ENCODE results near the gene NKIRAS2. TPM values are rescaled to one million over a fixed set of nuclear protein-coding genes. Genes with fewer than 3 reads are reported as not detected.

The NKIRAS2 gene
- total RNA-seq, 4 donors from 2014 or later = 33.7 to 52.5 (median 43.9) TPM

DNA sequence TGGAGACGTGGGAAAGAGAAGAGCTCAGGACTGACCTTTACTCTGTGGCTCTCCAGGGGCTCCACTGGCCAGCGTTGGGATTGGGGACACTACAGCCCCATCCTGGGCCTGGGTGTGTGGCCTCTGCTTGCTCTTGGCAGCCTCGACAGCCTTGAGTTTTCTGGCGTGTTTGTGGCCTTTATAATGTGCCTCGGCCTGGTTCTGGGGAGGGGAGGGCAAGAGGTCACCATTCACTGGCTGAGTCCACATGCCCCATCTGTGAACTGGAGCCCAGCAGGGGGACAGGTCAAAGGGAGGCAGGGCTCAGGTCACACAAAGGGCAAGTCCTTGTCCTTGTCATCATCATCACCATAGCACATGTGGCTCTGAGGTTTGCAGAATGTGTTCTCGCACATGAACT, 11.7 kb downstream of the NKIRAS2 start:
- H3K9me3 ChIP-seq = no peaks in the 10 kb centered on the region
- H3K27me3 ChIP-seq = no peaks in the 10 kb centered on the region
- no peaks in the 10 kb centered on the region for H3K4me1 ChIP-seq
- no peak for DNase-seq (ENCODE audit: low spot score in 2 of 2)
- TF ChIP-seq, protein P1, sequence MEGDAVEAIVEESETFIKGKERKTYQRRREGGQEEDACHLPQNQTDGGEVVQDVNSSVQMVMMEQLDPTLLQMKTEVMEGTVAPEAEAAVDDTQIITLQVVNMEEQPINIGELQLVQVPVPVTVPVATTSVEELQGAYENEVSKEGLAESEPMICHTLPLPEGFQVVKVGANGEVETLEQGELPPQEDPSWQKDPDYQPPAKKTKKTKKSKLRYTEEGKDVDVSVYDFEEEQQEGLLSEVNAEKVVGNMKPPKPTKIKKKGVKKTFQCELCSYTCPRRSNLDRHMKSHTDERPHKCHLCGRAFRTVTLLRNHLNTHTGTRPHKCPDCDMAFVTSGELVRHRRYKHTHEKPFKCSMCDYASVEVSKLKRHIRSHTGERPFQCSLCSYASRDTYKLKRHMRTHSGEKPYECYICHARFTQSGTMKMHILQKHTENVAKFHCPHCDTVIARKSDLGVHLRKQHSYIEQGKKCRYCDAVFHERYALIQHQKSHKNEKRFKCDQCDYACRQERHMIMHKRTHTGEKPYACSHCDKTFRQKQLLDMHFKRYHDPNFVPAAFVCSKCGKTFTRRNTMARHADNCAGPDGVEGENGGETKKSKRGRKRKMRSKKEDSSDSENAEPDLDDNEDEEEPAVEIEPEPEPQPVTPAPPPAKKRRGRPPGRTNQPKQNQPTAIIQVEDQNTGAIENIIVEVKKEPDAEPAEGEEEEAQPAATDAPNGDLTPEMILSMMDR (IDR thresholded peaks at IDR 0.05) = no peak
- TF ChIP-seq EP300 (IDR thresholded peaks at IDR 0.05) (no peak), POLR2AphosphoS5 (IDR thresholded peaks at IDR 0.05) (no peak), POLR2A (IDR thresholded peaks at IDR 0.05) (no peak)
- no peaks in the 10 kb centered on the region for H3K36me3 ChIP-seq
- WGBS = 68% methylated on average over 5 of the region's 6 CpGs
- no peak overlapping the region for H3K27ac ChIP-seq
- H3K4me3 ChIP-seq = no peak overlapping the region

DNA sequence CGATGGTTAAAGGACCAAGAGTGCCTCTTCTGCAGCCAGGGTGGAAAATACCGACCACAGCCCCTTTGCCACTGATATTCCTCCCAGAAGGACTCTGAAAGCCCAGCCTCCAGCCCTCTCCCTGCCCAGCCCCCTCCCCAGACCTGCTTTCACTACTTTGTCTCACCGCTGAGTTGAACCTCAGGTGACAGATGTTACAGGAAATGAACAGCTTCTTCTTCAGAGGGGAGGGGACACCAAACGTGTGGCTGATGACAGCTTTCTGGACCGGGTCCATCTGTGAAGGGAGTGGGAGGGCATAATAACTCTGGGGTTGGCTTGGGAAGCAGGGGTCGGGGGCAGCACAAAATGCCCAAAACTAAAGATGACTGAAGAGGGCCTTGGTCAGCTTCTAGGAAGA, 14.2 kb downstream of the NKIRAS2 start:
- TF ChIP-seq EP300 (IDR thresholded peaks at IDR 0.05) = no peak
- no peak for TF ChIP-seq POLR2A (IDR thresholded peaks at IDR 0.05)
- no peak for TF ChIP-seq POLR2AphosphoS5 (IDR thresholded peaks at IDR 0.05)
- TF ChIP-seq, protein P1 (IDR thresholded peaks at IDR 0.05) = no peak
- Histone ChIP-seq H3K27me3 (no peaks in the 10 kb centered on the region), H3K4me1 (no peaks in the 10 kb centered on the region), H3K4me3 (no peak overlapping the region), H3K36me3 (no peaks in the 10 kb centered on the region), H3K9me3 (no peaks in the 10 kb centered on the region), H3K27ac (no peak overlapping the region)
- DNase-seq (ENCODE audit: low spot score in 2 of 2) = no peak
- 51% methylated on average over 5 of the region's 6 CpGs for WGBS

DNA sequence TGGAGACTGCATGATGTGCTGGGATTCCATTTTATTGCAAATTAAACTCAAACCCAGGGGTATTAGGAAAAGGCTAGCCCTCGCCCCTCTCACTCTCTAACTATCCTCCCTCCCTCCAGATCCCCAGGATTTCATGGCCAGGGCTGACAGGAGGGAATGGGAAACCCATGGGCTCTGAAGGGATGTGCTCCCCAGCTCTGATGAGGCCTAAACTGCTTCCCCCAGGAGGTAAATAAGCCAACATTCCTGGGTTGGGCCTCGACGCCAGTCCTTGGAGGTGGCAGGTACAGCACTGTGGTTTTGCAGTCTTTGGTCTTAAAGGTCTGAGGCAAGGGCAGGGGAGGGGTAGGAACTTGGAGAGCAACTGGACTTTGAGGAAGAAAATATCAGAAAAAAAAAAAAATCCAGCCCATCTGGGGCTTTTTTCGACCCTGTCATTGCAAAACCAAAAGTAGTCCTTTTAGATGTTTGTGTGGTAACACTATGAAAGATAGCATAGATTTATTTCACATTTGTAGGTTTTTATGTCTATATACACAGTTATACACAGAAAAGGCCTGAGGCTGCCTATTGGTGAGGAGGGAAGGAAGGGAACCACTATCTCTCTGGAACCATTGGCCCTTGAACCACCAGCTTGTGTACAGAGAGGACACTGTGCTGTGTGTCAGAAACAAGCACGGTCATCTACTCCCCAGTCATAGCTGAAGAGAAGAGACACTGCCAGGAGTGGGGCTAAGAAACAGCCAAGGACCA, 18.5 kb downstream of the NKIRAS2 start:
- H3K27ac ChIP-seq = no peak overlapping the region
- TF ChIP-seq POLR2AphosphoS5 (IDR thresholded peaks at IDR 0.05) (no peak), EP300 (IDR thresholded peaks at IDR 0.05) (no peak), POLR2A (IDR thresholded peaks at IDR 0.05) (no peak)
- TF ChIP-seq, protein P1 (IDR thresholded peaks at IDR 0.05) = no peak

DNA sequence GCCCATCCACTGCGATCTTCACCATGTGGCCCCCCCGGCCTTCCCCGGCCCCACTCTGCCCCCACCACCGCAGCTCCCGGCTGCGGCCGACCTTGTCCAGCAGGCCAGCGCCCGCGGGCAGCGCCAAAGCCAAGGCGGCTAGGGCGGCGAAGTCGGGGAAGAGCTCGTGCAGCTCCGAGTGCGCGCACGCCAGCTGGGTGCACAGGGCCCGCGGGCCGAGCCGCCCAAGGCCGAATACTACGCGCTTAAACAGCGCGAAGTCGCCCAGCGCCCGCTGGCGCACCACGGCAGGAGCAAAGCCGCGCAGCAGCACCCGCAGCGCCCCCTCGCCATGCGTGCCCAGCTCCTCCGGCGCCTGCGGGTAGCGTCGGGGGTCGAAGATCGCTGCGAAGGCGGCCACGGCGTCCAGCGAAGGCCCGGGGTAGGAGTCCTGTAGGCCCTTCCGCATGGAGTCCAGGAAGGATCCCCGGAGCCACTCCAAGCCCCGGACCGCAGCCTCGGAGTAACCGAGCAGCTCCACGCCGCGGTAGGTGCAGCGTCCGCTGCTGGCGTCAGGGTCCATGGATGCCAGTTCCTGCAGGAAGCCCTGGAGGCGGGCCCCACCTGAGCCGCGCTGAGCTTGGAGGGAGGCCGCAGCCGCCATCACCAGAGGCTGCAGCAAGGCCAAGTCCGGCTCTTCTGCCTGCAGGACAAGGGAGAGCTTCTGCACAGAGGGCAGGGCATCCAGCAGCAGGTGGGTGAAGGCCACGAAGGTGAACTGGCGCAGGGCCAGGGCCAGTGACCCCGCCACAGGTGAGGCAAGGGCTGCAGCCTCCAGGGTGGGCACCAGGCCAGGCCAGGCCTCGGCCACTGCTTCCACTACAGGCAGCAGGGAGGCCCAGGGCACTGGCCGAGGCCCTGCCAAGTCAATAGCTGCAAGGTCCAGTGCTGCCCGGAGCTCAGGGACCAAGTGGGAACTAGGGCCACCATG, 20.2 kb downstream of the NKIRAS2 start:
- DNase-seq (ENCODE audit: low spot score in 2 of 2) = no peak
- Histone ChIP-seq H3K4me1 (no peaks in the 10 kb centered on the region), H3K36me3 (no peaks in the 10 kb centered on the region), H3K4me3 (no peak overlapping the region), H3K9me3 (no peaks in the 10 kb centered on the region), H3K27ac (no peak overlapping the region), H3K27me3 (no peaks in the 10 kb centered on the region)
- WGBS = no CpG with 5 or more reads among the region's 77 CpGs
- TF ChIP-seq EP300 (IDR thresholded peaks at IDR 0.05) (no peak), POLR2AphosphoS5 (IDR thresholded peaks at IDR 0.05) (no peak), POLR2A (IDR thresholded peaks at IDR 0.05) (no peak)
- TF ChIP-seq, protein P1 (IDR thresholded peaks at IDR 0.05) = no peak

More for the DNA sequence above, 18.5 kb downstream of the NKIRAS2 start:
- Histone ChIP-seq H3K36me3 (no peaks in the 10 kb centered on the region), H3K27me3 (no peaks in the 10 kb centered on the region), H3K9me3 (no peaks in the 10 kb centered on the region), H3K4me3 (no peak overlapping the region), H3K4me1 (no peaks in the 10 kb centered on the region)
- 77% methylated on average over 5 of the region's 5 CpGs for WGBS
- no peak for DNase-seq (ENCODE audit: low spot score in 2 of 2)

DNA sequence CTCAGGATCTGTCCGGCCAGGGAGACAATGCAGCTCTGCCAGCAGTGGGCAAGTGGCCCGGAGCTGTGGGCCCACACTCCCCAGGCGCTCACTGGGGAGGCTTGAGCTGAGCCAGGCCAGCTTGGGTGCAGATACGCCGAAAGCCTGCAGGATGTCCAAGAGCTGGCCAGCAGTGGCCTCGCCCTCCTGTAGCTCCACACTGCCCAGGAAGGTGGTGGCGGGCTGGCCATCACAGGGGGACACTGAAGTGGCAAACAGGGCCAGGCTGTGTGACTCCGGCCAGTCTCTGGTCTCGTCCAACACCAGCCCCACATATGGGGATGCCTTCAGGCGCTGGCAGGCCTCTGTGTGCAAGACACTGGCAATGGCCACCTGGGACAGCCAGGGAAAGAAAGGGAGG, 20.9 kb downstream of the NKIRAS2 start:
- H3K27ac ChIP-seq = no peak overlapping the region
- no peaks in the 10 kb centered on the region for H3K9me3 ChIP-seq
- no peaks in the 10 kb centered on the region for H3K4me1 ChIP-seq
- H3K36me3 ChIP-seq = no peaks in the 10 kb centered on the region
- DNase-seq (ENCODE audit: low spot score in 2 of 2) = no peak
- WGBS = no CpG with 5 or more reads among the region's 10 CpGs
- no peaks in the 10 kb centered on the region for H3K27me3 ChIP-seq
- TF ChIP-seq, protein P1 (IDR thresholded peaks at IDR 0.05) = no peak
- TF ChIP-seq POLR2AphosphoS5 (IDR thresholded peaks at IDR 0.05) (no peak), POLR2A (IDR thresholded peaks at IDR 0.05) (no peak), EP300 (IDR thresholded peaks at IDR 0.05) (no peak)
- no peak overlapping the region for H3K4me3 ChIP-seq

Data from suprapubic skin (tissue), 4 donors.